Measurements from ENCODE around the gene CHD6.

DNA sequence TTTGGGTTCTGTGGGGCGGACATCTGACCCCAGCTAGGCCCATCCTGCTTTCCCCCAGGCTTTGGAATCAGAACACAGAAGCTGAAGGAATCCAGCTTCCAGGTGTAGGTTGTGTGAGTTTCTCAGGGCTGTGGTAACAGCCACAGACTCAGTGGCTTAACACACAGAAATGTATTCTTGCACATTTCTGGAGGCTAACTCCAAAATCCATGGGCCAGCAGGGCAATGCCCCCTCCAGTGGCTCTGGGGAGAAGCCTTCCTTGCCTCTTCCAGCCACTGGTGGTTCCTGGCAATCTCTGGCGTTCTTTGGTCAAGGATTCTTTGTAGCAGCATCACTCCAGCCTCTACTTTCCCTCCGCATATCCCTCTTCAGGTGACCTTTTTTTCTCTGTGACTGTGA is 250.2 kb downstream of the CHD6 start:
- TF ChIP-seq EZH2 (IDR thresholded peaks at IDR 0.05) = no peak
- TF ChIP-seq POLR2AphosphoS5 (IDR thresholded peaks at IDR 0.05; ENCODE audit: borderline replicate concordance, low read depth, low read length) = no peak

Data from SK-N-MC (cell line).